HepG2 (cell line): Measurements from ENCODE around the gene KLHDC8B. TPM values are rescaled to one million over a fixed set of nuclear protein-coding genes. Genes with fewer than 3 reads are reported as not detected.

ENCODE experiments used
- BRD4 ChIP-seq: sonication (generic); formaldehyde crosslinking; IDR thresholded peaks from 2 replicates; pipeline ENCODE4 v1.4.0; 2020; ENCODE audit warnings: missing genetic modification reagents
- DNMT1 ChIP-seq: sonication (generic); formaldehyde crosslinking; IDR thresholded peaks from 2 replicates; pipeline ENCODE4 v1.5.1; 2020; ENCODE audit warnings: mild to moderate bottlenecking, missing genetic modification reagents
- FOXA3 ChIP-seq: IDR thresholded peaks from 2 replicates; pipeline ENCODE4 v1.6.1; 2016; ENCODE audit warnings: missing genetic modification reagents, missing compliant biosample characterization
- FOXK1 ChIP-seq: sonication (generic); formaldehyde crosslinking; IDR thresholded peaks from 2 replicates; pipeline ENCODE4 v1.4.0; 2020; ENCODE audit warnings: low read depth, missing genetic modification reagents, borderline replicate concordance
- IRX3 ChIP-seq: sonication (generic); formaldehyde crosslinking; IDR thresholded peaks from 2 replicates; pipeline ENCODE4 v1.8.1; 2023; ENCODE audit warnings: mild to moderate bottlenecking, low read depth, missing genetic modification reagents, borderline replicate concordance
- KLF12 ChIP-seq: sonication (generic); formaldehyde crosslinking; IDR thresholded peaks from 2 replicates; pipeline ENCODE4 v1.4.0; 2020; ENCODE audit warnings: missing genetic modification reagents, borderline replicate concordance
- MED1 ChIP-seq: sonication (generic); formaldehyde crosslinking; IDR thresholded peaks from 2 replicates; pipeline ENCODE4 v1.4.0; 2020; ENCODE audit warnings: missing genetic modification reagents
- MEF2D ChIP-seq: sonication (generic); formaldehyde crosslinking; IDR thresholded peaks from 2 replicates; pipeline ENCODE4 v1.5.1; 2020; ENCODE audit warnings: mild to moderate bottlenecking, missing genetic modification reagents
- NKX3-1 ChIP-seq: sonication (generic); formaldehyde crosslinking; IDR thresholded peaks from 2 replicates; pipeline ENCODE4 v1.5.0; 2020; ENCODE audit warnings: missing genetic modification reagents
- ONECUT2 ChIP-seq: sonication (generic); formaldehyde crosslinking; IDR thresholded peaks from 2 replicates; pipeline ENCODE4 v1.4.0; 2020; ENCODE audit warnings: missing genetic modification reagents
- SALL1 ChIP-seq: sonication (generic); formaldehyde crosslinking; IDR thresholded peaks from 2 replicates; pipeline ENCODE4 v1.8.0; 2022; ENCODE audit warnings: mild to moderate bottlenecking, missing genetic modification reagents
- SP4 ChIP-seq: sonication (generic); formaldehyde crosslinking; IDR thresholded peaks from 2 replicates; pipeline ENCODE4 v1.8.1; 2023; ENCODE audit warnings: mild to moderate bottlenecking, missing genetic modification reagents
- TFE3 ChIP-seq: IDR thresholded peaks from 2 replicates; pipeline ENCODE4 v1.6.1; 2016
- THAP11 ChIP-seq: IDR thresholded peaks from 2 replicates; pipeline ENCODE4 v1.6.1; 2016; ENCODE audit warnings: missing biosample characterization, missing genetic modification reagents
- TRAFD1 ChIP-seq: sonication (generic); formaldehyde crosslinking; IDR thresholded peaks from 2 replicates; pipeline ENCODE4 v1.5.1; 2020; ENCODE audit warnings: missing genetic modification reagents, mild to moderate bottlenecking, borderline replicate concordance
- ZFP37 ChIP-seq: sonication (generic); formaldehyde crosslinking; IDR thresholded peaks from 2 replicates; pipeline ENCODE4 v1.4.0; 2020; ENCODE audit warnings: missing genetic modification reagents, borderline replicate concordance
- ZGPAT ChIP-seq: IDR thresholded peaks from 2 replicates; pipeline ENCODE4 v1.6.1; 2016; ENCODE audit warnings: mild to moderate bottlenecking
- ZMYM2 ChIP-seq: sonication (generic); formaldehyde crosslinking; IDR thresholded peaks from 2 replicates; pipeline ENCODE4 v1.8.0; 2022; ENCODE audit warnings: mild to moderate bottlenecking, missing genetic modification reagents
- ZMYM4 ChIP-seq: sonication (generic); formaldehyde crosslinking; IDR thresholded peaks from 2 replicates; pipeline ENCODE4 v1.8.1; 2023; ENCODE audit warnings: mild to moderate bottlenecking, missing genetic modification reagents
- ZNF335 ChIP-seq: sonication (generic); formaldehyde crosslinking; IDR thresholded peaks from 2 replicates; pipeline ENCODE4 v1.4.0; 2020; ENCODE audit warnings: missing genetic modification reagents
- ZNF430 ChIP-seq: sonication (generic); formaldehyde crosslinking; IDR thresholded peaks from 2 replicates; pipeline ENCODE4 v1.9.0; 2021; ENCODE audit warnings: mild to moderate bottlenecking, missing genetic modification reagents
- ZNF543 ChIP-seq: sonication (generic); formaldehyde crosslinking; IDR thresholded peaks from 2 replicates; pipeline ENCODE4 v1.4.0; 2020; ENCODE audit warnings: mild to moderate bottlenecking, missing genetic modification reagents
- ZSCAN25 ChIP-seq: sonication (generic); formaldehyde crosslinking; IDR thresholded peaks from 2 replicates; pipeline ENCODE4 v1.8.0; 2022; ENCODE audit warnings: mild to moderate bottlenecking, missing genetic modification reagents
- polyA plus RNA-seq, 8 experiments: library from polyadenylated mRNA; depleted of rRNA in 3 of 8; stranded (reverse) in 7 of 8; unstranded in 1 of 8; fragments of >200 nt; fragmentation: Illumina TruSeq in 4 of 8; extraction: Trizol in 4 of 8; gene quantifications; 2 replicates each; pipeline versions ENCODE4 v1.2.1 to v1.2.3, GENCODE V29; 2011 to 2016; ENCODE audit warnings: low read depth in 4 of 8, missing spikeins in 1 of 8, mixed read lengths in 1 of 8; ENCODE audit not compliant: insufficient read depth in 1 of 8
- total RNA-seq, 5 experiments: library from RNA; depleted of rRNA; stranded (reverse); fragments of >200 nt; fragmentation: Illumina TruSeq; extraction: Trizol; gene quantifications; 2 replicates each; pipeline ENCODE4 v1.2.3, GENCODE V29; 2016; ENCODE audit warnings: low read depth in 1 of 5
- TF ChIP-seq, protein P1 (sequence below): sonication (generic); formaldehyde crosslinking; IDR thresholded peaks from 2 replicates; pipeline ENCODE4 v1.9.0; 2022; ENCODE audit warnings: missing genetic modification reagents, mild to moderate bottlenecking, borderline replicate concordance
- TF ChIP-seq, protein P2 (sequence below): sonication (generic); formaldehyde crosslinking; IDR thresholded peaks from 2 replicates; pipeline ENCODE4 v1.4.0; 2020; ENCODE audit warnings: missing genetic modification reagents

KLHDC8B gene
- total and polyA plus RNA-seq, 2 of the 13 experiments (the other 11 are each of a cell fraction or from before 2014, with no cell fraction given): 17.2 to 17.8 TPM

DNA sequence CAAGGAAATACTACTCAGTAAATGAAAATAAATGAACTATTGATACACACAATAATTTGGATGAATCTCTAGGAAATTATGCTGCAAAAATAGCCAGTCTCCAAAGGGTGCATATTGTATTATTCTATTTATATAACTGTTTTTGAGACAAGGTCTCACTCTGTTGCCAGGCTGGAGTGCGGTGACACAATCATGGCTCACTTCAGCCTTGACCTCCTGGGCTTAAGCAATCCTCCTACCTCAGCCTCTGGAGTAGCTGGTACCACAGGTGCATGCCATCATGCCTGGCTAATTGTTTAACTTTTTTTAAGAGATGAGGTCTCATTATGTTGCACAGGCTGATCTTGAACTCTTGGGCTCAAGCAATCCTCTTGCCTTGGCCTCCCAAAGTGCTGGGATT is 12.5 kb downstream of the KLHDC8B start (continued):
- no peak for TF ChIP-seq MEF2D (CRISPR knock-in tag)
- peak; percentile 40; the same call in 1 of the 2 replicates for TF ChIP-seq FOXA3 (CRISPR knock-in tag)
- TF ChIP-seq NKX3-1 (CRISPR knock-in tag): no peak
- peak; percentile 45; the same call in 1 of the 2 replicates for TF ChIP-seq ZGPAT (CRISPR knock-in tag)
- TF ChIP-seq TRAFD1 (CRISPR knock-in tag): no peak
- 0 out of 2 replicates have a peak, but pooled peaks have one; percentile 20 for TF ChIP-seq ZMYM4 (CRISPR knock-in tag)
- TF ChIP-seq THAP11: peak; percentile 48; the same call in 1 of the 2 replicates
- TF ChIP-seq, protein P1, sequence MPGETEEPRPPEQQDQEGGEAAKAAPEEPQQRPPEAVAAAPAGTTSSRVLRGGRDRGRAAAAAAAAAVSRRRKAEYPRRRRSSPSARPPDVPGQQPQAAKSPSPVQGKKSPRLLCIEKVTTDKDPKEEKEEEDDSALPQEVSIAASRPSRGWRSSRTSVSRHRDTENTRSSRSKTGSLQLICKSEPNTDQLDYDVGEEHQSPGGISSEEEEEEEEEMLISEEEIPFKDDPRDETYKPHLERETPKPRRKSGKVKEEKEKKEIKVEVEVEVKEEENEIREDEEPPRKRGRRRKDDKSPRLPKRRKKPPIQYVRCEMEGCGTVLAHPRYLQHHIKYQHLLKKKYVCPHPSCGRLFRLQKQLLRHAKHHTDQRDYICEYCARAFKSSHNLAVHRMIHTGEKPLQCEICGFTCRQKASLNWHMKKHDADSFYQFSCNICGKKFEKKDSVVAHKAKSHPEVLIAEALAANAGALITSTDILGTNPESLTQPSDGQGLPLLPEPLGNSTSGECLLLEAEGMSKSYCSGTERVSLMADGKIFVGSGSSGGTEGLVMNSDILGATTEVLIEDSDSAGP (CRISPR knock-in tag): no peak
- no peak for TF ChIP-seq ZMYM2 (CRISPR knock-in tag)
- TF ChIP-seq ONECUT2: no peak
- no peak for TF ChIP-seq TFE3 (CRISPR knock-in tag)
- no peak for TF ChIP-seq ZNF335 (CRISPR knock-in tag)
- no peak for TF ChIP-seq IRX3 (CRISPR knock-in tag)
- TF ChIP-seq, protein P2, sequence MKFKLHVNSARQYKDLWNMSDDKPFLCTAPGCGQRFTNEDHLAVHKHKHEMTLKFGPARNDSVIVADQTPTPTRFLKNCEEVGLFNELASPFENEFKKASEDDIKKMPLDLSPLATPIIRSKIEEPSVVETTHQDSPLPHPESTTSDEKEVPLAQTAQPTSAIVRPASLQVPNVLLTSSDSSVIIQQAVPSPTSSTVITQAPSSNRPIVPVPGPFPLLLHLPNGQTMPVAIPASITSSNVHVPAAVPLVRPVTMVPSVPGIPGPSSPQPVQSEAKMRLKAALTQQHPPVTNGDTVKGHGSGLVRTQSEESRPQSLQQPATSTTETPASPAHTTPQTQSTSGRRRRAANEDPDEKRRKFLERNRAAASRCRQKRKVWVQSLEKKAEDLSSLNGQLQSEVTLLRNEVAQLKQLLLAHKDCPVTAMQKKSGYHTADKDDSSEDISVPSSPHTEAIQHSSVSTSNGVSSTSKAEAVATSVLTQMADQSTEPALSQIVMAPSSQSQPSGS (CRISPR knock-in tag): no peak
- TF ChIP-seq DNMT1 (CRISPR knock-in tag): no peak
- no peak for TF ChIP-seq SP4 (CRISPR knock-in tag)
- no peak for TF ChIP-seq KLF12 (CRISPR knock-in tag)
- TF ChIP-seq SALL1 (CRISPR knock-in tag): peak; percentile 46; the same call in 1 of the 2 replicates
- TF ChIP-seq MED1 (CRISPR knock-in tag): no peak
- no peak for TF ChIP-seq BRD4 (CRISPR knock-in tag)
- no peak for TF ChIP-seq ZSCAN25
- TF ChIP-seq ZNF430: no peak
- TF ChIP-seq FOXK1 (CRISPR knock-in tag): peak; percentile 45; the same call in 1 of the 2 replicates
- TF ChIP-seq ZFP37 (CRISPR knock-in tag): no peak
- no peak for TF ChIP-seq ZNF543
